NCI-H748 treated with DMSO at 0.1 percent for 48 hours (cell line): Measurements from ENCODE around the gene POLE2.
"Not testable (repeated sequence)": the region's sequence is repeated elsewhere in the genome, so short reads cannot be mapped to it uniquely, and the experiment has no call there.

Experiments
- DNase-seq: peaks from one replicate; lab custom pipeline; 2025; lab: John Stamatoyannopoulos, UW

Gene POLE2

DNA sequence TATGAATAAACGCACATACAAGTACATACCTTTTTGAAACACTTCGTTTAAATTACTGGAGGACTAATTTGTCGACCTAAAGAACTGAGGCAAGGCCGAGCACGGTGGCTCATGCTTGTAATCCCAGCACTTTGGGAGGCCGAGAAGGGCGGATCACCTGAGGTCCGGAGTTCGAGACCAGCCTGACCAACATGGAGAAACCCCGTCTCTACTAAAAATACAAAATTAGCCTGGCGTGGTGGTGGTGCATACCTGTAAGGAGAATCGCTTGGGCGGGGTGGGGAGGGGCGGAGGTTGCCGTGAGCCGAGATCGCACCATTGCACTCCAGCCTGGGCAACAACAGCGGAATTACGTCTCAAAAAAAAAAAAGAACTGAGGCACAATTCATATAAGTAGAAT is 68.7 kb downstream of the POLE2 start:
- not testable (repeated sequence) for DNase-seq

DNA sequence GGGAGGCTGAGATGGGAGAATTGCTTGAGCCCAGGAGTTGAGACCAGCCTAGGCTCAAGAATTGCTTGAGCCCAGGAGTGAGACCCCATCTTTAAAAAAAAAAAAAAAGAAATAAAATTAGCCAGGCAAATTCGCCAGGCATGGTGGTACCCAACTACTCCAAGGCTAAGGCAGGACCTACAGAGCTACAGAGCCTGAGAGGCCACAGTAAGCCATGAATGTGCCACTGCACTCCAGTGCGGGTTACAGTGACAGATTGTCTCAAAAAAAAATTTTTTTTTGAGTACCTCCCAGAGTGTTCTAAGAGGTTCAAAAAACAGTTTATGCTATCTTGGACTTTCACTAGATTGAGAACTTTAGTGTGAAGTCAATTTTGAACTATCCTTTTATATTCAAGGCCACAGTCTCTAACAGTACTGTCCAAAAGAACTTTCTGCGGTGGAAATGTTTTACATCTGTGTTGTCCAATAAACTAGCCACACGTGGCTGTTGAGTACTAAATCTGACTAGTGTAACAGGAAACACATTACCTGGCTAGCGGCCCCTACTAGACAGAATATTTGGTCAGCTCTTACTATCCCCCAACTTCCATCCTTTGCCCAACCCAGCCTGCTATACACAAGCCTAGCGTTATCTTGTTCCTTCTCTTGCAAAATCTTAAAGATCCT is 70.0 kb downstream of the POLE2 start:
- no peak for DNase-seq

DNA sequence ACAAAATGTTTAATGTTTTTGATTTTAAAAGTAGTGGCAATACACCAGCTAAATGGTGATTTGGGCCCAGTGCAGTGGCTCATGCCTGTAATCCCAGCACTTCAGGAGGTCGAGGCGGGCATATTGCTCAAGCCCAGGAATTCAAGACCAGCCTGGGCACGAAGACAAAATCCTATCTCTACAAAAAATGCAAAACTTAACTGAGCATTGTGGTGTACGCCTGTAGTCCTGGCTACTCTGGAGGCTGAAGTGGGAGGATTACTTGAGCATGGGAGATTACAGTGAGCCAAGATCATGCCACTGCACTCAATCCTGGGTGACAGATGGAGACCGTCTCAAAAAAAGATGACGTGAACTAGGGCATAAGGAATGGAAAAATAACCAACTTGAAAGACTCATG is 72.2 kb downstream of the POLE2 start:
- DNase-seq: no peak

DNA sequence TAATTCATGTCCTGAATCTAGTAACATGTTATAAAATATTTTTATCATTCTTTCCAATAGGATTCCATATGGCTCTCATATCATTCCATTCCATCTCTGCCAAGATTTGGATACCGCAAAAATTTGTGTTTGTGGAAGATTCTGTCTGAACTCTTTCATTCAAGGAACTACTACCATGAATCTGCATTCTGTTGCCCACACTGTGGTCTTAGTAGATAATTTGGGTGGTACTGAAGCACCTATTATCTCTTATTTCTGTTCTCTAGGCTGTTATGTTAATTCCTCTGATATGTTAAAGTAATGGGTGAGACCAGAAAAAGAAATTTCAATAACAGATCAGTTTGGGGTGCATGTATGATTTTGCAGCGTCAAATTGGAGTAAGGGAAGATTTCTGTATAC is 73.8 kb downstream of the POLE2 start:
- no peak for DNase-seq

DNA sequence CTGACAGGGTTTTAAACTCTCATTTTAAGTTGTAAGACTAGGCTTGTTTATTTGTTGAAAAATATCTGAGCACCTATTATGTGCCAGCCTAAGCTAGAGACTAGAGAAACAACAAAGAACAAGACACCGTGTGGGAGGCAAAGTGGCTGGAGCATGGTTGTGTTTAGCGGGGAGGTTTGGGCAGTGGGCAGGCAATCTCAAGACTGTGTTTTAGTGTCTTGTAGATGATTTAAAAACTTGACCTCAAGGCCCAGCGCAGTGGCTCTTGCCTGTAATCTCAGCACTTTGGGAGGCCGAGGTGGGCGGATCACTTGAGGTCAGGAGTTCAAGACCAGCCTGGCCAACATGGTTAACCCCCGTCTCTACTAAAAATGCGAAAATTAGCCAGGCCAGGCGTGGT is 75.3 kb downstream of the POLE2 start:
- DNase-seq: no peak

DNA sequence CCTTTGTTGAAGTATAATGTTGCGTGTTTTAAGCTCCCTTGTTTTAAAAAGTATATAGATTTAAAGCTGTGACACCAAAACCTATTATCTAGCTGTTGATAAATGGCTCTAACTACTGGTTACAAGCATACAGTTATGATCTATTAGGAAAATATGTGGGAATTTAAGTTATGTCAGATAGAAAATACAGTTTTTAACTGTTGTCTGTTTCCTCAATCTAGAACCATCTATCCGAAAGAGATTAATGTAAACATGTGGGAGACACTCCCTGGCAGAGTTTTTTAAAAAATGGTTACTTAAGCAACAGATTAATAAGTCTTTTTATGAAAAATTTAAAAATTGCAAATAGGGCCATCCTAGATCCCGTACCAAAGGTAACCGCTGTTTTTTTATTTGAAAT is 75.8 kb downstream of the POLE2 start:
- DNase-seq: no peak

DNA sequence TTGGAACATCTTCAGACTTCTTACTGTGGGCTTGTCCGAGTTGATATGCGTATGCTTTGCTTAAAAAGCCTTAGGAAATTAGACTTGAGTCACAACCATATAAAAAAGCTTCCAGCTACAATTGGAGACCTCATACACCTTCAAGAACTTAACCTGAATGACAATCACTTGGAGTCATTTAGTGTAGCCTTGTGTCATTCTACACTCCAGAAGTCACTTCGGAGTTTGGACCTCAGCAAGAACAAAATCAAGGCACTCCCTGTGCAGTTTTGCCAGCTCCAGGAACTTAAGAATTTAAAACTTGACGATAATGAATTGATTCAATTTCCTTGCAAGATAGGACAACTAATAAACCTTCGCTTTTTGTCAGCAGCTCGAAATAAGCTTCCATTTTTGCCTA is 80.4 kb downstream of the POLE2 start:
- DNase-seq: no peak

DNA sequence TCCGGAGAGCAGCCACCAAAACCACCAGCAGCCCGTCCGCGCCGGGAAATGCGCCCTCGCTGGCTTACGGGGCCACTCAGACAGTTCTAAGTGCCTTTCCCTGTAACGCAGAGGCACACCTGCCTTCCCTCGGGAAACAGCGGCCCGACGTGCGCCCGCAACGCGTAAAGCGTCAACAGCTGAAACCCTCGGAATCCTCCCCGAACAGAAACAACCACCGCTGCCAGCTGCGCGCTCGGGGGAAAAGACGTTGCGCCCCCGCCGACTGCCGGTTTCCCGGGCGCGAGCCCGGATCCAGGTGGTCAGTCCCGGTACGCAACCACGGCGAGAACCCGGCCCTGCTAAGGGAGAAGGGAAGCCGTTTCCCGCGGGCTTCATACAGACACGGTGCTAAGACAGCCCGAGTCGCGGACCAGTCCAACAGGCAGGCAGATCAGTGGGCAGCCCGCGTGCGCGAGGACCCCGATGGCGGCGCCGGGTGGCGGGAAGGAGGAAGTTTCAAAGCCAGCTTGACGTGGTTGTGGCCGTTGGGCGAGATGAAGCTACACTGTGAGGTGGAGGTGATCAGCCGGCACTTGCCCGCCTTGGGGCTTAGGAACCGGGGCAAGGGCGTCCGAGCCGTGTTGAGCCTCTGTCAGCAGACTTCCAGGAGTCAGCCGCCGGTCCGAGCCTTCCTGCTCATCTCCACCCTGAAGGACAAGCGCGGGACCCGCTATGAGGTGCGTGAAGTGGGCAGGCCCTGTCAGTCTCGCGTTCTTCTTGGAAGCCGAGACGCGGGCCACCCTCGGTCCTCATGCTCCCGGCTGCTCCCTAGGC is 89.3 kb downstream of the POLE2 start, which contains the start of gene LRR1:
Gene LRR1, plus strand, starts transcription at position 456 of the 816 bp plus-strand sequence. Its CDS starts 81 bp downstream, at position 537.
- DNase-seq: peak; percentile 72

DNA sequence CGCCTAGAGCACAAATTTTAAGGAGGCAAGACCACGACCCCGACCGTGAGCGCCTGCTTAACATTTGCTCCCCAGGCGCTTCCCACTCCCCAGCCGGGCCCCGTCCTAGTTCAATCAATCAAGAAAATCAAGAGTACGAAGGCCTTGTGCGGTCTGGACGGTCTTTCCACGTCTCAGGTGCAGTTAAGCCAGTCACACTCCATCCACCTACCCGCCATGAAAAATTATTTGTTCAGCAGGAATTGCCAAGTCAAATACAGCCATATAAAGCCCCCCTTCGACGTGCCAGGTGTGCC is 89.9 kb downstream of the POLE2 start:
- DNase-seq: no peak

DNA sequence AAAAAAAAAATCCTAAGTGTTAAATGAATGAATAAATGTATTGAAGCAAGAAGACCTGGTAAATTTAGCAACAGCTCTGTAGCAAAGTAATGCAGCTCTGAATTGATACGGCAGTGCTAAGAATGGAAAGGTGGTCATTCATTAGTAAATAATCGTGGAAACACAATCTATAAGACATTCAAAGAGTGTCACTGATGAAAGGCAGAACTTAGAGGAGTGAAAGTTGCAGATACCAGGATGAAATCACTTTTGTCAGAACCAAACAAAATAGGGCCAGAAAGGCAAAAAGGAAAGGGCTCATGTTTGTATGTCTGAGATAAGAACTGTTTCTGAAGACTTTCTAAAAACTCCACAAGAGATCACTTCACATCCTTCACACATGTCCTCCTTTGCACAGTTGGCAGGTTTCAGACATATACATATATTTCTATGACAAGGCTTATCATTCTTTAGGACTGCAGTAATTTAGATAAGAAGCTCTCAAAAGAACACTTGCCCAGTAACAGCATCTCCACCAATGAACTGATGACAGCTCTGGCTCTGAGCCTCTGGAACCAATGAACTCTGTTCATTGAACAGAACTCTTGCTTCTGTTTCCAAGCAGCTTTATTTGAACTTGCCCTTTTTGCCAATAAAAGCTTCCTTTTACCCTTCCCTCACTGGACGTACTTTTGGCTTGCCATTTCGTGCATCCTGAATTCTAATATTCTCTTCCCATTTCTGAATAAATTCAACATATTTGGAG is 93.5 kb downstream of the POLE2 start:
- DNase-seq: no peak
